GM23338 (cell line): Measurements from ENCODE around the gene NMBR. TPM values are rescaled to one million over a fixed set of nuclear protein-coding genes. Genes with fewer than 3 reads are reported as not detected.
"Not testable (repeated sequence)": the region's sequence is repeated elsewhere in the genome, so short reads cannot be mapped to it uniquely, and the experiment has no call there.

Experiments
- ATAC-seq: fragments of 200-7000 bp; cut with Tn5 transposase; 3 replicates; pipeline ENCODE4 v1.9.1; 2020
- DNase-seq: peaks from one replicate; pipeline ENCODE4 v3.0.0-alpha.2; 2015; ENCODE audit warnings: low spot score
- H2AFZ ChIP-seq: fragments of 200-600 bp; sonication (generic); 2 replicates; pipeline ENCODE4 v1.8.0; 2016; ENCODE audit warnings: antibody characterized with exemption, mild to moderate bottlenecking, moderate library complexity
- H3F3A ChIP-seq: fragments of 200-600 bp; sonication (generic); replicated peaks from 2 replicates; pipeline ENCODE4 v1.8.0; 2017; ENCODE audit warnings: antibody characterized with exemption, mixed run types, low read depth
- H3K27ac ChIP-seq: fragments of 200-600 bp; sonication (generic); 2 replicates; pipeline ENCODE4 v1.6.1; 2016; ENCODE audit warnings: low read depth
- H3K27me3 ChIP-seq: fragments of 200-600 bp; sonication (generic); 2 replicates; pipeline ENCODE4 v1.8.0; 2016; ENCODE audit warnings: mild to moderate bottlenecking, mixed run types, moderate library complexity; ENCODE audit not compliant: insufficient read depth
- H3K36me3 ChIP-seq: fragments of 200-600 bp; sonication (generic); 2 replicates; pipeline ENCODE4 v1.8.0; 2016; ENCODE audit warnings: mild to moderate bottlenecking; ENCODE audit not compliant: insufficient read depth
- H3K4me1 ChIP-seq: fragments of 200-600 bp; sonication (generic); 2 replicates; pipeline ENCODE4 v1.8.0; 2016; ENCODE audit warnings: mild to moderate bottlenecking, moderate library complexity; ENCODE audit not compliant: insufficient read depth
- H3K4me2 ChIP-seq: fragments of 200-600 bp; sonication (generic); 2 replicates; pipeline ENCODE4 v1.7.1; 2017; ENCODE audit warnings: mixed run types
- H3K4me3 ChIP-seq: fragments of 200-600 bp; sonication (generic); 2 replicates; pipeline ENCODE4 v1.6.1; 2016; ENCODE audit warnings: mixed run types
- H3K79me2 ChIP-seq: fragments of 200-600 bp; sonication (generic); replicated peaks from 2 replicates; pipeline ENCODE4 v1.8.0; 2017; ENCODE audit warnings: mild to moderate bottlenecking; ENCODE audit not compliant: insufficient read depth
- H3K9me2 ChIP-seq: fragments of 200-600 bp; sonication (generic); 2 replicates; pipeline ENCODE4 v1.8.0; 2017; ENCODE audit not compliant: insufficient read depth
- H4K20me1 ChIP-seq: fragments of 200-600 bp; sonication (generic); replicated peaks from 2 replicates; pipeline ENCODE4 v1.8.0; 2017; ENCODE audit warnings: mild to moderate bottlenecking; ENCODE audit not compliant: insufficient read depth
- H3K27ac Mint-ChIP-seq: 2 replicates; pipeline ENCODE4 v1.8.0; 2020; ENCODE audit warnings: inconsistent platforms, mild to moderate bottlenecking, moderate library complexity, mixed read lengths
- H3K27me3 Mint-ChIP-seq: 3 replicates; pipeline ENCODE4 v1.8.0; 2022; ENCODE audit warnings: low read depth, mild to moderate bottlenecking, moderate library complexity, mixed read lengths, inconsistent platforms; ENCODE audit not compliant: insufficient read depth, poor library complexity
- H3K36me3 Mint-ChIP-seq: 3 replicates; pipeline ENCODE4 v1.8.0; 2021; ENCODE audit warnings: low read depth, mild to moderate bottlenecking, inconsistent platforms, moderate library complexity, mixed read lengths
- H3K4me1 Mint-ChIP-seq: 3 replicates; pipeline ENCODE4 v1.8.0; 2020; ENCODE audit warnings: mild to moderate bottlenecking, inconsistent platforms, mixed read lengths
- H3K4me3 Mint-ChIP-seq: 3 replicates; pipeline ENCODE4 v1.8.0; 2021; ENCODE audit warnings: moderate library complexity, mild to moderate bottlenecking, inconsistent platforms, mixed read lengths
- H3K9me3 Mint-ChIP-seq: 3 replicates; pipeline ENCODE4 v1.8.0; 2020; ENCODE audit warnings: moderate library complexity, mild to moderate bottlenecking, inconsistent platforms, mixed read lengths
- CTCF ChIP-seq, 2 experiments: fragments of 200-600 bp in 1 of 2; sonication (generic) in 1 of 2; conservative IDR thresholded peaks; 2 replicates each; pipeline versions ENCODE4 v1.5.1 to v1.6.1; 2016 to 2017; ENCODE audit warnings: antibody characterized with exemption in 2 of 2, low read depth in 2 of 2, mild to moderate bottlenecking in 2 of 2, moderate library complexity in 1 of 2
- ETS1 ChIP-seq: IDR thresholded peaks from 2 replicates; pipeline ENCODE4 v1.6.1; 2016; ENCODE audit warnings: antibody characterized with exemption
- EZH2 ChIP-seq: fragments of 200-600 bp; sonication (generic); IDR thresholded peaks from one replicate; pipeline ENCODE4 v1.8.0; 2017; ENCODE audit warnings: antibody characterized with exemption, mild to moderate bottlenecking, low read depth; ENCODE audit not compliant: unreplicated experiment
- NANOG ChIP-seq: IDR thresholded peaks from 2 replicates; pipeline ENCODE4 v1.6.1; 2016; ENCODE audit warnings: antibody characterized with exemption, borderline replicate concordance
- ZNF114 ChIP-seq: fragments of 250-450 bp; sonication (Bioruptor Pico); IDR thresholded peaks from 2 replicates; pipeline ENCODE4 v1.5.0; 2020; ENCODE audit warnings: mild to moderate bottlenecking, moderate library complexity
- ZNF331 ChIP-seq: fragments of 250-450 bp; sonication (Bioruptor Pico); IDR thresholded peaks from 2 replicates; pipeline ENCODE4 v1.5.0; 2020; ENCODE audit warnings: low read depth, mild to moderate bottlenecking, moderate library complexity
- polyA plus RNA-seq: library from polyadenylated mRNA; unstranded; fragments of >200 nt; fragmentation: Nextera tagmentation; extraction: Ambion mirVana; gene quantifications from 2 replicates; pipeline ENCODE4 v1.2.1, GENCODE V29; 2016
- total RNA-seq: library from RNA; depleted of rRNA; stranded (reverse); fragments of >200 nt; shearing (Covaris generic); gene quantifications from 2 replicates; pipeline ENCODE4 v1.2.3, GENCODE V29; 2014

Gene NMBR
- total and polyA plus RNA-seq, 2 experiments from 2014 or later = not detected

GRCh38 chr6:142112451-142113061 is 34.4 kb downstream of the NMBR start:
- no peaks in the 10 kb centered on the region for H3K27me3 ChIP-seq
- H3F3A ChIP-seq = no peaks in the 10 kb centered on the region
- Mint-ChIP-seq H3K9me3 (no peaks in the 10 kb centered on the region), H3K4me3 (no peak overlapping the region), H3K27ac (no peak overlapping the region), H3K4me1 (peaks cover 4% of the 10 kb centered on the region; the same call in 2 of the 3 replicates), H3K27me3 (peaks cover 1% of the 10 kb centered on the region), H3K36me3 (no peaks in the 10 kb centered on the region)
- no peaks in the 10 kb centered on the region for H3K4me1 ChIP-seq
- H3K79me2 ChIP-seq = no peaks in the 10 kb centered on the region
- TF ChIP-seq CTCF (conservative IDR thresholded peaks at IDR 0.05; ENCODE audit: low read depth in 2 of 2) = peak; percentile 89 to 97
- TF ChIP-seq ZNF114 (CRISPR knock-in tag) = no peak
- H3K4me2 ChIP-seq = no peak overlapping the region
- H3K9me2 ChIP-seq = no peaks in the 10 kb centered on the region
- no peak overlapping the region for H2AFZ ChIP-seq
- H3K36me3 ChIP-seq = no peaks in the 10 kb centered on the region
- DNase-seq = peak; percentile 93
- H3K27ac ChIP-seq = no peak overlapping the region
- H4K20me1 ChIP-seq = no peaks in the 10 kb centered on the region
- ATAC-seq = no peak
- no peak overlapping the region for H3K4me3 ChIP-seq

GRCh38 chr6:142110820-142111219 is 36.1 kb downstream of the NMBR start:
- not testable (repeated sequence) for H3K4me1 Mint-ChIP-seq, H3K36me3 ChIP-seq, H3K4me2 ChIP-seq, H3K4me3 Mint-ChIP-seq, H3F3A ChIP-seq, H3K36me3 Mint-ChIP-seq, H3K9me2 ChIP-seq, ATAC-seq, H3K79me2 ChIP-seq, DNase-seq, H3K27ac ChIP-seq, H2AFZ ChIP-seq, H3K9me3 Mint-ChIP-seq, H3K27me3 ChIP-seq, H3K27ac Mint-ChIP-seq, H3K27me3 Mint-ChIP-seq, H4K20me1 ChIP-seq, H3K4me3 ChIP-seq
- H3K4me1 ChIP-seq = peaks cover 12% of the 10 kb centered on the region; the same call in 1 of the 2 replicates

GRCh38 chr6:142104820-142105219 is 42.1 kb downstream of the NMBR start:
- DNase-seq, H3K36me3 Mint-ChIP-seq, H3K4me1 Mint-ChIP-seq, H2AFZ ChIP-seq, ATAC-seq, H3K4me2 ChIP-seq, H3K9me2 ChIP-seq, H3K27ac ChIP-seq, H3F3A ChIP-seq, H3K4me3 ChIP-seq, H3K27me3 Mint-ChIP-seq, H4K20me1 ChIP-seq, H3K79me2 ChIP-seq, H3K27me3 ChIP-seq, H3K27ac Mint-ChIP-seq, H3K36me3 ChIP-seq, H3K9me3 Mint-ChIP-seq, H3K4me3 Mint-ChIP-seq: not testable (repeated sequence)
- peaks cover 16% of the 10 kb centered on the region; the same call in 1 of the 2 replicates for H3K4me1 ChIP-seq

- Histone ChIP-seq H3F3A (no peaks in the 10 kb centered on the region), H3K27ac (no peak overlapping the region), H3K4me3 (no peak overlapping the region), H3K4me2 (no peak overlapping the region), H2AFZ (no peak overlapping the region), H4K20me1 (no peaks in the 10 kb centered on the region), H3K36me3 (no peaks in the 10 kb centered on the region), H3K9me2 (no peaks in the 10 kb centered on the region), H3K79me2 (no peaks in the 10 kb centered on the region), H3K27me3 (no peaks in the 10 kb centered on the region), H3K4me1 (no peaks in the 10 kb centered on the region)
- DNase-seq = peak; percentile 74
- peak; percentile 98 for ATAC-seq
- H3K27me3 Mint-ChIP-seq = peaks cover 11% of the 10 kb centered on the region
- no peaks in the 10 kb centered on the region for H3K9me3 Mint-ChIP-seq
- H3K36me3 Mint-ChIP-seq = no peaks in the 10 kb centered on the region
- peak overlapping the region; percentile 81 for H3K4me3 Mint-ChIP-seq
- H3K4me1 Mint-ChIP-seq = peaks cover 6% of the 10 kb centered on the region; the same call in 2 of the 3 replicates
- no peak overlapping the region for H3K27ac Mint-ChIP-seq
- TF ChIP-seq ZNF114 (CRISPR knock-in tag) (peak; percentile 61; the same call in 1 of the 2 replicates), EZH2 (no peak), ZNF331 (CRISPR knock-in tag) (0 out of 2 replicates have a peak, but pooled peaks have one; percentile 24), NANOG (no peak), CTCF (conservative IDR thresholded peaks at IDR 0.05; ENCODE audit: low read depth in 2 of 2) (no peak), ETS1 (no peak)
These were observed 58.1 kb downstream of the NMBR start for GRCh38 chr6:142088858-142089216.
